OCI-LY3 (cell line): ENCODE measurements around the gene GREM2.

Source experiments
- EZH2phosphoT487 ChIP-seq: fragments of 200-600 bp; shearing (Covaris generic); IDR thresholded peaks from 2 replicates; pipeline ENCODE4 v1.6.1; 2018; ENCODE audit warnings: antibody characterized with exemption, mixed run types, low read depth
- TF ChIP-seq, protein P1 (sequence below): fragments of 200-600, 300-600 bp; sonication (generic); IDR thresholded peaks from 2 replicates; pipeline ENCODE4 v1.5.1; 2014; ENCODE audit warnings: antibody characterized with exemption, low read length, low read depth

DNA sequence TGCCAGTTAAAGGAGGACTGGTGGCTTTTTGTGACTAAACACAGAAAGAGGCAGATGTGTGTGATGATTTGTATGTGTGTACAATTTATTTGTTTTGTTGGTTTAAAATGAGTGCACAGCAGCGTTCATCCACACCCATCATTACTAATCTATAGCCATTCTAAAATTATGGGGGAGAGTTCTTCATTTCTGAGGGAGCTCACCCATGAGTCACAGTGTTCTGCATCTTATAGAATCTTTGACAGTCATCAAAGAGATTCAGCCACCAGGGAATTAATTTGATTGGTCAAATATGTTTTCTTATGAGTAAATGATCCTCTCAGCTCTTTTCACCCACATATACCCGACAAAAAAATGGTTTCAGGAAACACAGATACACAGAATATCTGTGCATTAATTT is 147.9 kb downstream of the GREM2 start:
- TF ChIP-seq, protein P1, sequence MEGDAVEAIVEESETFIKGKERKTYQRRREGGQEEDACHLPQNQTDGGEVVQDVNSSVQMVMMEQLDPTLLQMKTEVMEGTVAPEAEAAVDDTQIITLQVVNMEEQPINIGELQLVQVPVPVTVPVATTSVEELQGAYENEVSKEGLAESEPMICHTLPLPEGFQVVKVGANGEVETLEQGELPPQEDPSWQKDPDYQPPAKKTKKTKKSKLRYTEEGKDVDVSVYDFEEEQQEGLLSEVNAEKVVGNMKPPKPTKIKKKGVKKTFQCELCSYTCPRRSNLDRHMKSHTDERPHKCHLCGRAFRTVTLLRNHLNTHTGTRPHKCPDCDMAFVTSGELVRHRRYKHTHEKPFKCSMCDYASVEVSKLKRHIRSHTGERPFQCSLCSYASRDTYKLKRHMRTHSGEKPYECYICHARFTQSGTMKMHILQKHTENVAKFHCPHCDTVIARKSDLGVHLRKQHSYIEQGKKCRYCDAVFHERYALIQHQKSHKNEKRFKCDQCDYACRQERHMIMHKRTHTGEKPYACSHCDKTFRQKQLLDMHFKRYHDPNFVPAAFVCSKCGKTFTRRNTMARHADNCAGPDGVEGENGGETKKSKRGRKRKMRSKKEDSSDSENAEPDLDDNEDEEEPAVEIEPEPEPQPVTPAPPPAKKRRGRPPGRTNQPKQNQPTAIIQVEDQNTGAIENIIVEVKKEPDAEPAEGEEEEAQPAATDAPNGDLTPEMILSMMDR, result no peak
- no peak for TF ChIP-seq EZH2phosphoT487
